Ishikawa (cell line): Measurements from ENCODE around the gene PRR36.

ENCODE experiments used
- CEBPB ChIP-seq: IDR thresholded peaks from 2 replicates; pipeline ENCODE4 v1.6.1; 2012
- CREB1 ChIP-seq: IDR thresholded peaks from 2 replicates; pipeline ENCODE4 v1.6.1; 2012; ENCODE audit warnings: low read depth
- EGR1 ChIP-seq: IDR thresholded peaks from 2 replicates; pipeline ENCODE4 v1.6.1; 2012
- EP300 ChIP-seq: IDR thresholded peaks from 2 replicates; pipeline ENCODE4 v1.6.1; 2012; ENCODE audit warnings: borderline replicate concordance
- FOXM1 ChIP-seq: IDR thresholded peaks from 2 replicates; pipeline ENCODE4 v1.6.1; 2012; ENCODE audit warnings: low read depth, borderline replicate concordance
- MAX ChIP-seq: IDR thresholded peaks from 2 replicates; pipeline ENCODE4 v1.6.1; 2012
- NFIC ChIP-seq: IDR thresholded peaks from 2 replicates; pipeline ENCODE4 v1.6.1; 2012
- RAD21 ChIP-seq: IDR thresholded peaks from 2 replicates; pipeline ENCODE4 v1.6.1; 2012; ENCODE audit warnings: low read depth
- REST ChIP-seq: IDR thresholded peaks from 2 replicates; pipeline ENCODE4 v1.6.1; 2012; ENCODE audit warnings: low read depth, mild to moderate bottlenecking
- TAF1 ChIP-seq: IDR thresholded peaks from 2 replicates; pipeline ENCODE4 v1.6.1; 2012; ENCODE audit warnings: low read depth, mild to moderate bottlenecking
- TCF12 ChIP-seq: IDR thresholded peaks from 2 replicates; pipeline ENCODE4 v1.6.1; 2012; ENCODE audit warnings: low read depth
- TEAD4 ChIP-seq: IDR thresholded peaks from 2 replicates; pipeline ENCODE4 v1.6.1; 2012
- USF1 ChIP-seq: IDR thresholded peaks from 2 replicates; pipeline ENCODE4 v1.6.1; 2012
- YY1 ChIP-seq: IDR thresholded peaks from 2 replicates; pipeline ENCODE4 v1.6.1; 2012; ENCODE audit warnings: low read depth
- ZBTB7A ChIP-seq: IDR thresholded peaks from 2 replicates; pipeline ENCODE4 v1.6.1; 2012; ENCODE audit warnings: low read depth

Gene PRR36

GRCh38 chr19:7858109-7858770 lies 15.9 kb downstream of the PRR36 start:
- TF ChIP-seq MAX: no peak
- TF ChIP-seq YY1: no peak
- no peak for TF ChIP-seq RAD21
- no peak for TF ChIP-seq CREB1
- no peak for TF ChIP-seq REST
- no peak for TF ChIP-seq TAF1
- no peak for TF ChIP-seq NFIC
- TF ChIP-seq CEBPB: no peak
- no peak for TF ChIP-seq USF1
- no peak for TF ChIP-seq EGR1
- TF ChIP-seq TCF12: no peak
- no peak for TF ChIP-seq ZBTB7A
- no peak for TF ChIP-seq TEAD4
- no peak for TF ChIP-seq FOXM1
- TF ChIP-seq EP300: no peak

- TF ChIP-seq NFIC (no peak), REST (no peak), USF1 (no peak), MAX (no peak), YY1 (no peak), TAF1 (no peak), CREB1 (no peak), FOXM1 (no peak), TCF12 (no peak), ZBTB7A (no peak), CEBPB (no peak)
These were observed 16.5 kb downstream of the PRR36 start for GRCh38 chr19:7857727-7858108.

- TF ChIP-seq YY1: no peak
- no peak for TF ChIP-seq CEBPB
- TF ChIP-seq FOXM1: no peak
- no peak for TF ChIP-seq RAD21
- no peak for TF ChIP-seq NFIC
- TF ChIP-seq TEAD4: no peak
- no peak for TF ChIP-seq CREB1
- no peak for TF ChIP-seq REST
- no peak for TF ChIP-seq USF1
These were observed 17.2 kb downstream of the PRR36 start for GRCh38 chr19:7856679-7857663.
